Erythroblast (primary cell): ENCODE results near the gene APOBEC3A.
"Not testable (repeated sequence)": the region's sequence is repeated elsewhere in the genome, so short reads cannot be mapped to it uniquely, and the experiment has no call there.

Experiments used
- DNase-seq, 2 experiments: peaks; one replicate each; lab custom pipeline; 2025; lab: John Stamatoyannopoulos, UW
- GATA1 ChIP-seq: IDR thresholded peaks from 2 replicates; pipeline ENCODE4 v1.6.1; 2011; ENCODE audit warnings: low read depth, mild to moderate bottlenecking, control low read depth, low read length, moderate library complexity
- POLR2A ChIP-seq: IDR thresholded peaks from 2 replicates; pipeline ENCODE4 v1.6.1; 2011; ENCODE audit warnings: mild to moderate bottlenecking, low read length

APOBEC3A gene

DNA sequence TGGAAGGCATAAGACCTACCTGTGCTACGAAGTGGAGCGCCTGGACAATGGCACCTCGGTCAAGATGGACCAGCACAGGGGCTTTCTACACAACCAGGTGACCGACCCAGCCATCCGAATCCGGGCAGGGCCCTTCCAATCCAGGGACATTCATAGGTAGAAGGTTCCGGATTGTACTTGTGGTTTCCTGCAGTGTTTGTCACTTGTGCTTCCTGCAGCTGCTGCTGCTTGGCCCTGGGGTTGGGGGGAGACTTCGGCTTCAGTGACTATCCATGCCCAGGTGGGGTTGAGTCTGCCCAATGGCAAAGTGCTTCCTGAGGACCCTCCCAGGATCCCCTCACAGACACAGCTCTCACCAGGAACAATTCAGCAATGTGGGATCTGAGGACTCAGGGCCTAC, 2.2 kb downstream of the APOBEC3A start:
- TF ChIP-seq GATA1 (no peak), POLR2A (no peak)
- no peak for DNase-seq

DNA sequence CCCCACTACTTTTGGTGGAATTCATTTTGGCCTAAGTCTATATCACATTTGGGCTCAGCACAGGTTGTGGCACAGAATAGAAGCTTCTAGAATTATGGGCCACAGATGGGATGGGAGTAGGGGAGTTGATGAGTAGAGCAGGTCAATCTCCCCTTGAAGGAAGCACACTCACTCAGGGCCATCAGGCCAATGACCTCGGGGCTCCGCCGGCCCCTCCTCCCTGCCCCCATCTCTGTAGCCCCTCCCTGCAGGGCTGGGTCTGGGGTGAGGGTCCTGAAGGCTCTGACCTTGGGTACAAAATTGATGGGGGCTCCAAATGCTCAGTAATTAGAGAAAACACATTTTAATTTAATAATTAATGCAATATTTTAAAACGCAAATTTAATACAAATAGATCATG, 3.3 kb downstream of the APOBEC3A start:
- DNase-seq: not testable (repeated sequence)

DNA sequence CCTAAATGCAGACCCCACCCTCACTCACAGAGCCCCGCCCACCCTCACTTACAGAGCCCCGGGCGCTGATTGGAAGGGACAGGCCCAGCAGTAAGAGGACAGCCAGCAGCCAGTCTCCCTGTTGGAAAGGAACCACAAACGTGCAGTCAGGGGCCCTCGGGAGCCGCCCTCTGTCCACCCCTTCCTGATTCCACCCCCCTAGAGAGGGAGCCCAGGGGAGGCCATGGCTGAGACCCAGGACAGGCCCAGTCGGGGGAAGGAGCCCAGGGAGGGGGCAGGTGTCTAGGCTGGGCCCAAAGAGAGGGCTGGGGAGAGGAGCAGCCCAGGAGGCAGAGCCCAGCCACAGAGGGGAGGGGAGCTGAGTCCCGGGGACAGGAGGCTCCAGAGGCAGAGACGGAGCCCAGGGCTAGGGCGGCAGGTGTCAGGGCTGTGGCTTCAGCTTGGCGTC, 5.9 kb downstream of the APOBEC3A start:
- DNase-seq: not testable (repeated sequence)

GRCh38 chr22:38963872-38964271, 6.5 kb downstream of the APOBEC3A start:
- TF ChIP-seq GATA1: no peak
- no peak for TF ChIP-seq POLR2A
- DNase-seq: peak; percentile 69 to 75

DNA sequence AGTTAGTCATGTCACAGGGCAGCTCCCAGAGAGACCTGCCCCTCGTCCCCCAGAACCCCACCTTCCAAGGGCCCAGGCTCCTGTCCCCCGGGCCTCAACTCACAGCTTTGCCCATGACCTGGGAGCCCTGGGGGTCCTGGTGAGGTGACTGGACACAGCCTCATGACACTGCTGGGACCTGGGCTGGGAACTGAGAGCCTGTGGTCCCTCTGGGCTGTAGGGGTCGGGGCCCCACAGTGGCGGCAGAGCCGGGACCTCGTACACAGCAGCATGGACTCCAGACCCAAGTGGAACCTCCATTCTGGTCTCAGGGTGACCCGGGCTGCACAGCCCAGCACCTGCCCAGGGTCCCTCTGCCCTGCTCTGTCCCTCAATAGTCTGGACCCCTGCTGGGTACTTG, 6.9 kb downstream of the APOBEC3A start:
- no peak for DNase-seq
- no peak for TF ChIP-seq POLR2A
- no peak for TF ChIP-seq GATA1

- DNase-seq: no peak
- TF ChIP-seq GATA1: no peak
- TF ChIP-seq POLR2A: no peak
These were observed 7.6 kb downstream of the APOBEC3A start for GRCh38 chr22:38964989-38965388.

GRCh38 chr22:38965614-38966379, 8.4 kb downstream of the APOBEC3A start:
- TF ChIP-seq POLR2A (no peak), GATA1 (no peak)

DNA sequence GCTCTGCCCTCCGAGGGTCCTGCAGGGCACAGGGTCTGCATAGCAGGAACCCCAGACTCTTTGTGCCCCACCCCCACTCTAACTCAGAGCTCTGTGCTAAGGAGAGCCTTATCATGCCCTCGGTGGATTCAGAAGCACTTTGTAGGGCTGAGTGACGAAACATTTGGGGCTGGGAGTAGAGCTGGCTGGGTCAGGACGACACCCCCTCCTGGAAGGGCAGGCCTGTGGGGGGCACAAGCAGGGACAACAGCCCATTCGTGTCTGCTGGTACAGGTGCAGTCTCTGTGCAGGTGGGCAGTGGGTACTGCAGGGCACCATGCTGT, 8.9 kb downstream of the APOBEC3A start:
- DNase-seq: peak; percentile 64 to 70
- TF ChIP-seq POLR2A: no peak
- TF ChIP-seq GATA1: no peak

More at GRCh38 chr22:38965614-38966379, 8.4 kb downstream of the APOBEC3A start:
- DNase-seq: peak; percentile 50 to 67

DNA sequence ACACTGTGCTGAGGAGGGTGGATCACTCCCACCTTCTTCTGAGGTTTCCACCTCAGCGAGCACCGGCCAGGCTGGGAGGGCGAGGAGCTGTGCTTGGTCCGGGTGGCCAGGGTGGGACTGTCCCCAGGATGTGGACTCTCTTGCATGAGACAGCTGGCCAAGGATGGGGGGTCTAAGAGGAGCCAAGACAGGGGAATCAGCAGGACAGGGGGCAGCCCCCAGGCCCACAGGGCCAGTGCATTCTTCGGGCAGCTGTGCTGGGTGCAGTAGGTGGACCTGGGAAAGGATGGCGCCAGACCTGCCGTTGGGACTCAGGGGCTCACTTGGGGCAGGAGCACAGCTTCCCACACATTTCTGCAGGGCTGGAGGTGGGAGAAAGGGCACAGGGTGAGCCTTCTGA, 9.5 kb downstream of the APOBEC3A start:
- DNase-seq: no peak
- TF ChIP-seq GATA1 (no peak), POLR2A (no peak)

GRCh38 chr22:38967451-38968450, 10.3 kb downstream of the APOBEC3A start:
- TF ChIP-seq POLR2A: no peak
- TF ChIP-seq GATA1: no peak
- DNase-seq: no peak

DNA sequence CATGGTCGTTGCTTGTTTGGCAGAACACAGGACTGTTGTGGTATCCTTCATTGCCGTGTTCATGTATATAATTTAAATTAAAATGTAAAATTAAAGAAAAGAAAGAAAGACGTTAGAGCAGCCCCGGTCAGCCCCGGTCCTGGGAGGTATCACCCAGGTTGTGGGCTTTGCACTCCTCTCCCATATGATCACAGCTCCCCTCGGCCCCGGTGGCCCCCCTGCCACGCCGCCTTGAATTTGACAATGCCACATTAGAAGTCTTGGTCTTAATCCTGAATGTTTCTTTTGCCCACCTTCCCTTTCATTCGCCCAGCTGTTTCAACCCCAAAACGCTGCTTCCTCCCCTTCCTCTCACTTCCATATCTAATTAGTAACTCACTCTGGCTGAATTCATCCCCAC, 11.4 kb downstream of the APOBEC3A start:
- TF ChIP-seq GATA1 (no peak), POLR2A (no peak)
- no peak for DNase-seq

GRCh38 chr22:38970551-38970950, 13.1 kb downstream of the APOBEC3A start:
- TF ChIP-seq GATA1 (no peak), POLR2A (no peak)
- DNase-seq: no peak

DNA sequence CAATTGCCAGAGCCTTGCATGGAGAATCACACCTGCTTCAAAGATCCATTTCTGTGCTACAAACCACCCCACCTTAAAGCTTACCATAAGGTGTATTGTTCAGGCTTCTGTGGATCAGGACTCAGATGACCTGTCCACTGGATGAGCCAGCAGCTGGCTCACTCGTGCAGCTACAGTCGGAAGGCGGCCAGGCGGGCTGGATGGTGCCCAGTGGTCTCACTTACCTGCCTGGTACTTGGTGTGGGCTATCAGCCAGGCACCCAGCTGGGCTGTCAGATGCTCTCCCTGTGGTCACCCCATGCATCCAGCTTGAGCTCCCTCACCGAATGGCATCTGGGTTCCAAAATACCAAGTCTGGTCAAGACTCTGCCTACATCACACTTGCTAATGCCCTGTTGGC, 13.8 kb downstream of the APOBEC3A start:
- TF ChIP-seq POLR2A (no peak), GATA1 (no peak)
- no peak for DNase-seq

- DNase-seq: no peak
- TF ChIP-seq GATA1 (no peak), POLR2A (no peak)
These were observed 14.4 kb downstream of the APOBEC3A start for GRCh38 chr22:38971791-38972190.

GRCh38 chr22:38972558-38972957, 15.1 kb downstream of the APOBEC3A start:
- TF ChIP-seq GATA1 (no peak), POLR2A (no peak)
- no peak for DNase-seq
